ENCODE measurements around the gene AGO4. TPM values are rescaled to one million over a fixed set of nuclear protein-coding genes. Genes with fewer than 3 reads are reported as not detected.
A peak's percentile ranks its signal among the peaks of the same experiment; 100 is the strongest.

Gene AGO4
- total and polyA plus RNA-seq, 8 donors, result 2.9 to 38.6 (median 8.9) TPM

- TF ChIP-seq EP300 (IDR thresholded peaks at IDR 0.05) (no peak), CTCF (IDR thresholded peaks at IDR 0.05) (no peak), POLR2A (IDR thresholded peaks at IDR 0.05) (no peak), POLR2AphosphoS5 (IDR thresholded peaks at IDR 0.05) (no peak)
Observed at GRCh38 chr1:35876988-35877387, 69.2 kb downstream of the AGO4 start.

GRCh38 chr1:35881850-35882273, 74.0 kb downstream of the AGO4 start:
- Histone ChIP-seq H3K4me3 (no peak overlapping the region), H3K27me3 (no peaks in the 10 kb centered on the region), H3K27ac (no peak overlapping the region), H3K9me3 (no peaks in the 10 kb centered on the region), H3K36me3 (no peaks in the 10 kb centered on the region), H3K4me1 (peaks cover 21 to 44% (median 35%) of the 10 kb centered on the region in 4 donors)
- intact Hi-C loops (cut with DNase I; ENCODE audit: low total_unique reads), result no loop called here
- WGBS, 5 donors, result 18 to 39% (median 28%) methylated on average over 4 of the region's 4 CpGs
- no peak for DNase-seq
- TF ChIP-seq POLR2A (IDR thresholded peaks at IDR 0.05) (no peak), CTCF (IDR thresholded peaks at IDR 0.05) (no peak), POLR2AphosphoS5 (IDR thresholded peaks at IDR 0.05) (no peak), EP300 (IDR thresholded peaks at IDR 0.05) (no peak)

More at GRCh38 chr1:35876988-35877387, 69.2 kb downstream of the AGO4 start:
- peak in 1 of 2 donors; percentile 53 for DNase-seq
- WGBS, 5 donors, result 35 to 46% (median 43%) methylated on average over 5 of the region's 5 CpGs
- Histone ChIP-seq H3K27ac (no peak overlapping the region), H3K27me3 (no peaks in the 10 kb centered on the region), H3K4me3 (no peak overlapping the region), H3K4me1 (no peaks in the 10 kb centered on the region), H3K9me3 (no peaks in the 10 kb centered on the region), H3K36me3 (no peaks in the 10 kb centered on the region)
- intact Hi-C loops (cut with DNase I; ENCODE audit: low total_unique reads), result no loop called here

- no peak for DNase-seq
- Histone ChIP-seq H3K4me3 (peak overlapping the region; percentile 95 to 100 (median 98)), H3K27ac (peak overlapping the region in 2 of 5 donors; percentile 88 to 90), H3K36me3 (no peaks in the 10 kb centered on the region), H3K9me3 (no peaks in the 10 kb centered on the region), H3K4me1 (peaks cover 28 to 51% (median 42%) of the 10 kb centered on the region in 4 donors), H3K27me3 (no peaks in the 10 kb centered on the region)
- TF ChIP-seq POLR2A (IDR thresholded peaks at IDR 0.05) (no peak), POLR2AphosphoS5 (IDR thresholded peaks at IDR 0.05) (no peak), EP300 (IDR thresholded peaks at IDR 0.05) (no peak), CTCF (IDR thresholded peaks at IDR 0.05) (no peak)
- intact Hi-C loops (cut with DNase I; ENCODE audit: low total_unique reads), result no loop called here
- WGBS, 5 donors, result 47 to 52% (median 51%) methylated on average over 16 of the region's 16 CpGs
Observed at GRCh38 chr1:35882586-35882944, 74.7 kb downstream of the AGO4 start.

GRCh38 chr1:35882945-35883634, 75.3 kb downstream of the AGO4 start, which contains the start of gene AGO1:
TSS of gene AGO1 (plus strand) at chr1:35883209. CDS start at chr1:35883422, 213 bp downstream.
- DNase-seq, result peak; percentile 95 to 98
- Histone ChIP-seq H3K4me3 (peak within 1 kb of the TSS; percentile 95 to 100 (median 98)), H3K4me1 (peaks cover 29 to 56% (median 47%) of the 10 kb centered on the region in 4 donors), H3K36me3 (peaks cover 0 to 4% (median under 1%) of the 10 kb centered on the region in 4 donors), H3K9me3 (no peaks in the 10 kb centered on the region), H3K27ac (peak within 1 kb of the TSS; percentile 81 to 90 (median 83)), H3K27me3 (no peaks in the 10 kb centered on the region)
- intact Hi-C loops (cut with DNase I; ENCODE audit: low total_unique reads), result no loop called here
- 0 to 3% (median 1%) methylated on average over 26 to 58 of the region's 58 CpGs for WGBS, 5 donors
- TF ChIP-seq CTCF (IDR thresholded peaks at IDR 0.05), result peak in 6 of 7 experiments; percentile 48 to 99 (median 94)
- TF ChIP-seq EP300 (IDR thresholded peaks at IDR 0.05), result no peak
- no peak for TF ChIP-seq POLR2A (IDR thresholded peaks at IDR 0.05)
- peak; percentile 69 to 92 (median 87) for TF ChIP-seq POLR2AphosphoS5 (IDR thresholded peaks at IDR 0.05)
